Measurements from ENCODE around the gene CDIP1.
A peak's percentile ranks its signal among the peaks of the same experiment; 100 is the strongest.

CDIP1 gene

GRCh38 chr16:4538350-4539235 lies at the start of gene CDIP1:
Gene CDIP1, minus strand, starts transcription at chr16:4538773. Its CDS starts 24,643 bp downstream, at chr16:4514130.
- H3K4me2 ChIP-seq (ENCODE audit: low read depth, low read length): peak within 1 kb of the TSS; percentile 92
- H3K27ac ChIP-seq (ENCODE audit: low read length): peak within 1 kb of the TSS; percentile 64; the same call in 1 of the 2 replicates
- TF ChIP-seq EZH2 (optimal IDR thresholded peaks at IDR 0.05; ENCODE audit: low read depth, low read length) (no peak), CTCF (IDR thresholded peaks at IDR 0.05; ENCODE audit: low read length) (no peak), EZH2phosphoT487 (IDR thresholded peaks at IDR 0.05; ENCODE audit: low read length) (no peak)
- H3K27me3 ChIP-seq (replicated peaks; ENCODE audit: insufficient read depth, low read length): no peaks in the 10 kb centered on the region
- H2AFZ ChIP-seq (ENCODE audit: low read length): peak within 1 kb of the TSS; percentile 71; the same call in 1 of the 2 replicates
- no peaks in the 10 kb centered on the region for H3K9me2 ChIP-seq (replicated peaks; ENCODE audit: insufficient read depth, low read length)
- H3K4me3 ChIP-seq (ENCODE audit: low read length): peak within 1 kb of the TSS; percentile 74
- H3K79me2 ChIP-seq (ENCODE audit: low read length): peaks cover 47% of the 10 kb centered on the region
- H3K36me3 ChIP-seq (replicated peaks; ENCODE audit: insufficient read depth, low read length): no peaks in the 10 kb centered on the region
- H3K9ac ChIP-seq (ENCODE audit: low read length): peak within 1 kb of the TSS; percentile 77
- no peaks in the 10 kb centered on the region for H4K20me1 ChIP-seq (ENCODE audit: insufficient read depth, low read length)
- 0 out of 2 replicates have a peak, but pooled peaks cover 7% of the 10 kb centered on the region for H3F3A ChIP-seq (ENCODE audit: insufficient read depth, low read length)
- no peaks in the 10 kb centered on the region for H3K9me3 ChIP-seq (replicated peaks; ENCODE audit: insufficient read depth, low read length)
- peak; percentile 97 for DNase-seq
- H3K4me1 ChIP-seq (ENCODE audit: low read length): peaks cover 22% of the 10 kb centered on the region

- H3K27ac ChIP-seq (ENCODE audit: low read length): no peak overlapping the region
- no peak overlapping the region for H2AFZ ChIP-seq (ENCODE audit: low read length)
- no peaks in the 10 kb centered on the region for H3K27me3 ChIP-seq (replicated peaks; ENCODE audit: insufficient read depth, low read length)
- H3K4me2 ChIP-seq (ENCODE audit: low read depth, low read length): no peak overlapping the region
- no peak for DNase-seq
- H3K4me1 ChIP-seq (ENCODE audit: low read length): no peaks in the 10 kb centered on the region
- H3K9me2 ChIP-seq (replicated peaks; ENCODE audit: insufficient read depth, low read length): no peaks in the 10 kb centered on the region
- no peaks in the 10 kb centered on the region for H3K36me3 ChIP-seq (replicated peaks; ENCODE audit: insufficient read depth, low read length)
- TF ChIP-seq EZH2phosphoT487 (IDR thresholded peaks at IDR 0.05; ENCODE audit: low read length): no peak
- no peak for TF ChIP-seq EZH2 (optimal IDR thresholded peaks at IDR 0.05; ENCODE audit: low read depth, low read length)
- TF ChIP-seq CTCF (IDR thresholded peaks at IDR 0.05; ENCODE audit: low read length): no peak
- no peaks in the 10 kb centered on the region for H3K9me3 ChIP-seq (replicated peaks; ENCODE audit: insufficient read depth, low read length)
- H3F3A ChIP-seq (ENCODE audit: insufficient read depth, low read length): no peaks in the 10 kb centered on the region
- H3K9ac ChIP-seq (ENCODE audit: low read length): no peak overlapping the region
- no peak overlapping the region for H3K4me3 ChIP-seq (ENCODE audit: low read length)
- H3K79me2 ChIP-seq (ENCODE audit: low read length): no peaks in the 10 kb centered on the region
- H4K20me1 ChIP-seq (ENCODE audit: insufficient read depth, low read length): no peaks in the 10 kb centered on the region
These were observed 47.7 kb upstream of the CDIP1 start for GRCh38 chr16:4586291-4586690.

GRCh38 chr16:4583906-4584305 lies 45.3 kb upstream of the CDIP1 start:
- no peaks in the 10 kb centered on the region for H3K27me3 ChIP-seq (replicated peaks; ENCODE audit: insufficient read depth, low read length)
- no peak for DNase-seq
- no peak for TF ChIP-seq EZH2phosphoT487 (IDR thresholded peaks at IDR 0.05; ENCODE audit: low read length)
- TF ChIP-seq CTCF (IDR thresholded peaks at IDR 0.05; ENCODE audit: low read length): no peak
- TF ChIP-seq EZH2 (optimal IDR thresholded peaks at IDR 0.05; ENCODE audit: low read depth, low read length): no peak
- H3K4me3 ChIP-seq (ENCODE audit: low read length): no peak overlapping the region
- no peaks in the 10 kb centered on the region for H3K9me3 ChIP-seq (replicated peaks; ENCODE audit: insufficient read depth, low read length)
- H3K9me2 ChIP-seq (replicated peaks; ENCODE audit: insufficient read depth, low read length): no peaks in the 10 kb centered on the region
- H3K4me1 ChIP-seq (ENCODE audit: low read length): no peaks in the 10 kb centered on the region
- no peaks in the 10 kb centered on the region for H4K20me1 ChIP-seq (ENCODE audit: insufficient read depth, low read length)
- no peak overlapping the region for H3K4me2 ChIP-seq (ENCODE audit: low read depth, low read length)
- no peaks in the 10 kb centered on the region for H3K79me2 ChIP-seq (ENCODE audit: low read length)
- no peak overlapping the region for H3K9ac ChIP-seq (ENCODE audit: low read length)
- H3K27ac ChIP-seq (ENCODE audit: low read length): no peak overlapping the region
- H2AFZ ChIP-seq (ENCODE audit: low read length): no peak overlapping the region
- H3F3A ChIP-seq (ENCODE audit: insufficient read depth, low read length): no peaks in the 10 kb centered on the region
- no peaks in the 10 kb centered on the region for H3K36me3 ChIP-seq (replicated peaks; ENCODE audit: insufficient read depth, low read length)

Data from MM.1S (cell line).